Activated CD4-positive, alpha-beta T cell treated with anti-CD3 and anti-CD28 coated beads, Interleukin-2, amount 50 U/mL, for 4 hours (primary cell): ENCODE data around the gene ALX3.

ENCODE experiments used
- DNase-seq, 2 experiments: peaks; one replicate each; pipeline ENCODE4 v3.0.0-alpha.2; 2020

The ALX3 gene

DNA sequence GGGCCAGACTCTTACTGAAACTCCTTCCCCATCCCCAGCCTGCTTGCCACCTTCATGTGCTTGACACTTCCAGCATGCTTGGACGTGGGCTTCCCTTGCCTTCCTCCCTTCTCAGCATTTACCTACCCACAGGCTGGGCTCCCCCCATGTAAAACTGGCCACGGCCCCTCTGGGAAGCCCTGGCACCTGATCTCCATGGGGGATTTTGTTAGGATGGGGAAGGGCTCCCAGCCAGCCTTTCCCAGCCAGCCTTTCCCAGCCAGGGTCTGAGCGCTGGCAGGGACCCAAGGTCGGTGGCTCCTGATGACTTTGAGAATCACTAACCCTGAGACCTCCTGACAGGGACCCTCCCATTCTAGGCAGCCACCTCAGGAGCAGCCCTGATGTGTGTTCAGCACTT, 6.7 kb downstream of the ALX3 start:
- no peak for DNase-seq

DNA sequence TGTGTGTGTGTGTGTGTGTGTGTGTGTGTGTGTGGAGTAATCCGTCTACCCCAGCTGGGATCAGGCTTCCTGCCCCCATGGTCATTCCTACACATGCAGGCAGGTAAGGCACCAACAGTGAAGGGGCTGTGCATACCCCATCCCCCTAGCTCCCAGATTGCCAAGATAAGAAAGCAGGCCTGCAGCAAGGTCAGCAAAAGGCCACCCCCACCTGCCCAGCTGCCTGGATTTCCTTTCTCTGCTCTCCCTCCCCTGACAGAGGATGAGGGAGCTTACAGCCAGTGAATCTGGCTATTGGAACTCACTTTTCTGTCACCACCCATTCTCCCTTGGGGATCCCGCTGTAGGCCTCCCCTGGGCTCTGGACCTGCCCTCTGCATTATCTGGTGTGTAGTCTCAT, 7.9 kb downstream of the ALX3 start:
- DNase-seq: no peak

DNA sequence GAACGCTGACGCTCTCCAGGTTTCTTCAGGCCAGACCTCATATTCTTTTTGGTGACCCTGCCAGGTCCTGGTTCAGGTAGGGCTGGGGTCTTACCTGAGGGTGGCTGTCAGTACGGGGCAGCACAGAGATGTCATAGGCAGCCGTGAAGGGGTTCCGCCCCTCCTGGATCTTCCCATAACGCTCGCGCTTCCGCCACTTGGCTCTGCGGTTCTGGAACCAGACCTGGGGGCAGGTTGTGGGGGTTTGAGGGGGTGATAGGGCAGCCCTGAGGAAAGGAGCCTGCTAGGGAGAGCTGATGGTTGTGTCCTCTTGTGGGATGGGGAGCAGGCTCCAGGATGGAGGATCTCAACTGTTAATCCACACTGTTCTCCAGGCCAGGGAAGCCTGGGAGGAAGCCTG, 9.1 kb downstream of the ALX3 start:
- no peak for DNase-seq

DNA sequence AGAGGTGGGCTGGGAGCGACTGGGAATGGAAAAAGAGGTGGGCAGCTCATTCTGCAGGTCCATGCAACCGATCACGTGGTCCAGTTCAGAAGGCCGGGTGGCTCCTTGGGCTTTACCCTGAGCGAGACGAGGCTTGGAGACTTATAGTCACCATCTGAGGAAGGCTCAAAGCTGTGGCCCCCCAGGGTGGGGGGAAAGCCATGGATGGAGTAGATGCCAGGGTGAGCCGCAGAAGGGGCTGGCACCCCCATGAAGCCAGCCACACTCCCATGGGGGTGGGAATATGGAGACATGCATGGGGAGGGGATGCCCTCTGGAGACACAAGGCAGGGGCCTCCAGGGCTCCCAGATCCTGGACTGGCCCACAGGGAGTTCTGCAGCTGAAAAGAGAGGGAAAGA, 9.8 kb downstream of the ALX3 start:
- DNase-seq: no peak

DNA sequence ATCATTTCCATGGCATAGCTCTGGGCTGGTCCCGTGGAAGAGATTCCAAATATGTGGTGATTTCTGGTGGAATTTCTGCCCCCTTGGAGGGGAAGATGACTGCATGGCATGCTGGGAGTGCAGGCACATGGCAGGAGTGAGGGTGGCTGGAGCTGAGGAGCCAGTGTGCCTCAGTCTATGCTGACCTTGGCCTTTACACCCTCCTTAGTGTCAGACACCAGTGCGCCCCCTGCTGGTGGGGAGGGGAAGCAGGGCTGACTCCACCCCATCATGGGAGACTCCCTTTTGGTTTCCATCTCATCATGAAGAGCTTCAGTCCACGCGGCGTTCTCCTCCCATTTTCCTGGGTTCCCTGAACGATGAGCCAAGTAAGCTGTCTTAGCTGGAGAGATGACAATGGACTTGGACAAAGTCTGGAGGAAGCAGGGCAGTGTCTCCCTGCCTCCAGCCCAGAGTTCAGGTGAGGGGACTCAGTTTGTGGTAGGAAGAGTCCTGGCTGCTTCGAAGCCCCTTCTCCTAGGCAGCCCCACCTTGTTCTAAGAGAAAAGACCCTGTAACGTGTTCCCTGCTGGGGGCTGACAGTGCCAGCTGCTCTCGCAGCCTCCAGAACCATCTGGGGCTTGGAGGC, 10.3 kb downstream of the ALX3 start:
- DNase-seq: peak; percentile 65

DNA sequence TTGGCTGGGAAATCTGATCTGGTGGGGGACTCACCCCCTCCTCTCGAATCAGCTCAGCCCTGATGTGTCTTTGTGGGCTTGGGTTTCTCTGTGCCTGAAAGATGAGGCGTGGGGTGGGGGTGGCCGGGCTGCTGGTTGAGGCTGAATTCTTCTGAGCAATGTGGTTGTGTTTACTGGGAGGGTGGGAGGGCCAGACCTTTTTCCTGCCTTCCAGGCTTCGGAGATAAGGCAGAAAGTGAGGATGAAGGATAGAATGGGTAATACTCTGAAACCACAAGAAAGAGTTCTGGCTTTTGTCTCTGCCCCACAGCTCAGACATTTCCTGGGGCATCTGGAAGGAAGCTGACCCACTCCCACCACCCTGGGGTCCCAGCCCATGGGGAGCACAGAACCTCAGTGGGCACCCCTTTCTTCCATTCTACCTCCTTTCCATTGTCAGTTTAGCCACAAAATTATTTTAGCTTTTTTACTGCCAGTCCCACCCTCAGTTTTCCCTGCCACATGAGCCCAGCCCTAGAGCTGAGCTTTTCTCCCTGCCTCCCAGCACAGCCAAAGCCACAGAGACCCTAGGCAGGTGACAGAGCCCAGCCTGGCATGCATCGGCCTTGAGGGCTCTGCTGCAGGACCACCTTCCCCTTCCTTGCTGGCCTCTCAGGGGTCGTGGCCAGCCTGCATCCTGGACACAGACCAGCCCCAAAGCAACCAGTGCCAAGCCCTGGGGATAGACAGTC, 11.2 kb downstream of the ALX3 start:
- DNase-seq: no peak

DNA sequence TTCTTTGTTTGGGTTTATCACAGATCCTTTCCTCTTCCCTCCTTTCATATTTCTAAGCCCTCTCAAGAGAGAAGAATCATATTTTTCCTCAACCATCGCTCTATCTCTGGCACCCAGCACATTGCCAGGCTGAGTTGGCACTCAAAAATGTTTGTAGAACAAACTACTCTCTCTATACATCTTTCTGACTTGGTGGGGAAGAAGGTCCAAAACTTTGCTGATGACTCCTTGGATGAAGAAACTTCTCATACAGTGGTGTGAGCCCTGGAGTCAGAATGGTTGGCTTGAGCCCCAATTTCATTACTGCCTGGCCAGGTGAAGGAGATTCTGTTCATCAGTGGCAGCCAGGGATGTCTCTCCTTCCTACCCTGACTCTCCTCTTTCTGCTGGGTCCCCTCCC, 11.9 kb downstream of the ALX3 start:
- no peak for DNase-seq

DNA sequence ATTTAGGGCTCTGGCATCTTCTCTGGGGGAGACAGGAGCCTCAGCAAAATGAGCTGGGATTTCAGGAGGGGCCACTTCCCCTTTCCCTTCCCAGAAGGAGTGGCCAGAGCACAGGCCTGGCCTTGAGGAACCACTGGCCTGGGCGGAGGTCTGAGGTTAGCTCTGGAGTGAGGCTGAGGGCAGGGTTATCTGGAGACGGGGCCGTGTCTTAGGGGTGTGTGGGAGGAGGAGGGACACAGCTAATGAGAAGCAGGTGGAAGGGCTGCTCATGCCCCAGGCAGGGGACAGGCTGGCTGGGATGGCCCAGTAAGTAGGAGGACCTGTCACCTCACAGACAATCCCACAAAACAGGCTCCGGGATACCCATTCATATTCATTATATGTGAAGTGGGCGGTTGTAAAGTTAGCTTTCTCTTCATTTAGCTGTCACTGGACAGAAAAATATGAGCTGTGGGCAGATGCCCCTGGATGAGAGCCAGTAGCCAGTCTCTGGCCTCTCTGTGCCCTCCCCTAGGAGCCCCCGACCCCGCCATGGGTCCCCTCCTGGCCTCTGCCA, 12.4 kb downstream of the ALX3 start:
- DNase-seq: no peak

DNA sequence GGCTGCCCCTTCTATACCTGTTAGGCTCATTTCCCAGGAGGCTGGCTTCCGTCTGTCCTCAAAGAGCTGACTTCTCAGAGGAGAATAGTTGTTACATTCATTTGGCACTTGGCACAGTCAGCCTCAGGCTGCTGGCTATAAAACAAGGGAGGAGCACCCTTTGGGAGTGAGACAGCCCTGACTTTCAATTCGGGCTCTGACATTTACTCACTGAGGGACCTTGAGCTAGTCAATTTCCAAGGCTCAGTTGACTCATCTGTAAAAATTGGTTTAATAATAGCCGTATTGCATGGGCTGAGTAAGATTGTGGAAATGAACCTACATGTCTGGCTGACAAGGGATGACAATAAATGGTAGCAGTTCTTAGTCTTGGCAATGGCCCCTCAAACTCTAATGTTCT, 13.7 kb downstream of the ALX3 start:
- no peak for DNase-seq

DNA sequence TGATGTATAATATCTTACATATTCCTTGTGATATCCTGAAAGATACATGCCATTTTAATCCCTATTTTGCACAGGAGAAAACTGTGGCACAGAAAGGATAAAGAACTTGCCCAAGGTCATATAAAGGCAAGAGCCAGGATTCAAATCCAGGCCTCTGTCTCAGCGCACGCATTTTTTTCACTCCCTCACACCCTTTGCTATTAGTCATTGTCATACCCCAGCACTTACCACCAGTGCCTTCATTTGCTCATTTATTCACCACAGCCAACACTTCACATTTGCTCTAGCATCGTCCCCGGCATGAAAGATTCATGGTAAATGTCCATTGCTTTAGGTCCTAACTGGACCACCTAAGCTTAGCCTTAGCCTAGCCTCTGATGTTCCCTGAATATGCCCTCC, 14.2 kb downstream of the ALX3 start:
- DNase-seq: no peak

DNA sequence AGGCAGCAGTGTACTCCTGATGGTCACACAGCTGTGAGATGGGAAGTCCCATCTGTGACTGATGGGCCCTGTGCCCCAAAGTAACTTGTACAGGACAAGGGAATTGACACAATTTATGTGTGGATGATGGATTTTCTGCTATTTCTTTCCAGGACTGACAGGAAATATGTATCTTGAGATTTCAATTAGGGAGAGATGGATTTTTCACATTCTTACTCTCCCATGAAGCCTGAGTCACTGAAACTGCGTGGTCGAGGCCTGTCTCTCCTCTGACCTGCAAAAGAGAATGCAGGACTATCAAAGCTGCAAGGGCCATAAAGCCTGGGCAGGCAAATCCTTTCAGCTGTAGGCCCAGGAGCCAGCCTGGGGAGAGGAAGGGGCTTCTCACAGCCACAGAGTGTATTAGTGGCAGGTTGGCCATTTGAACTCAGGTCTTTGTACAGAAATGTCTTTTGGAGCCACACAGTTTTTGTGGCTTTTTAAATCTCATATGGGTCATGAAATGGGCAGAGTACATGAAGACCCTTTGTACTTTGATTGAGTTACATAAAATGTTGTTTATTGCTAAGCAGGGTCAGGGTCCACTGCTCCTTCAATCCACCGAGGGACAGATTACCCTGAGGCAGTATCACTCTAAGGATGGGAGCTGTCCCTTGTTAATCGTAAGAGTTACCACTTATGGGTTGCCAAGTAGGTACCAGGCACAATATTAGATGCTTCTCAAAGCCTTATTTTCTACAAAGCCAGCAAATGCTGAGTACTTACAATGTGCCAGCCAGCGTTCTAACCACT, 14.8 kb downstream of the ALX3 start:
- DNase-seq: no peak

DNA sequence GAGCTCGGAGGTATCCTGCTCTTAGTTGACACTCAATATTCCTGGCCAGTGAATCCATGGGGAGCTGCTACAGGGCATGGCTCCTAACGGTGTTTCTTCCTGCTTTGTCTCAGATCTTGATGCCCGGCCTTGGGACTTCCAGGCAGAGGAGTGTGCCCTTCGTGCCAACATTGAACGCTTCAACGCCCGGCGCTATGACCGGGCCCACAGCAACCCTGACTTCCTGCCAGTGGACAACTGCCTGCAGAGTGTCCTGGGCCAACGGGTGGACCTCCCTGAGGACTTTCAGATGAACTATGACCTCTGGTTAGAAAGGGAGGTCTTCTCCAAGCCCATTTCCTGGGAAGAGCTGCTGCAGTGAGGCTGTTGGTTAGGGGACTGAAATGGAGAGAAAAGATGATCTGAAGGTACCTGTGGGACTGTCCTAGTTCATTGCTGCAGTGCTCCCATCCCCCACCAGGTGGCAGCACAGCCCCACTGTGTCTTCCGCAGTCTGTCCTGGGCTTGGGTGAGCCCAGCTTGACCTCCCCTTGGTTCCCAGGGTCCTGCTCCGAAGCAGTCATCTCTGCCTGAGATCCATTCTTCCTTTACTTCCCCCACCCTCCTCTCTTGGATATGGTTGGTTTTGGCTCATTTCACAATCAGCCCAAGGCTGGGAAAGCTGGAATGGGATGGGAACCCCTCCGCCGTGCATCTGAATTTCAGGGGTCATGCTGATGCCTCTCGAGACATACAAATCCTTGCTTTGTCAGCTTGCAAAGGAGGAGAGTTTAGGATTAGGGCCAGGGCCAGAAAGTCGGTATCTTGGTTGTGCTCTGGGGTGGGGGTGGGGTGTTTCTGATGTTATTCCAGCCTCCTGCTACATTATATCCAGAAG, 16.7 kb downstream of the ALX3 start:
- DNase-seq: peak; percentile 58 to 67

DNA sequence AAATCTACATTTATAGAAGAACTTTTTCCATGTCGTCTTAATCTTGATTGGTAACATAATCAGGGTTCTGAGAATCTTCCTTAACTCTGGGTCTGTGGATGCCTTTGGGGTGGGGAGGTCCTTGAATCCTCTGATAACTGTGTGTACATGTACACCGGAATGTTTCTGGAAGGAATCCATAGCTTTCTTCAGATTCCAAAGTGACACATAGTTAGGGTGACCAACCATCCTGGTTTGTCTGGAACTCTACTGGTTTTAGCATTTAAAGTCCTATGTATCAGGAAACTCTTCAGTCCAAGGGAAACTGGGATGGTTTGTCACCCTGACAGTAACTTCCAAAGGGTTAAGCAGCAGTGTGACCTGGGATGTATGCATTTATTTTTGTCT, 19.2 kb downstream of the ALX3 start:
- no peak for DNase-seq

DNA sequence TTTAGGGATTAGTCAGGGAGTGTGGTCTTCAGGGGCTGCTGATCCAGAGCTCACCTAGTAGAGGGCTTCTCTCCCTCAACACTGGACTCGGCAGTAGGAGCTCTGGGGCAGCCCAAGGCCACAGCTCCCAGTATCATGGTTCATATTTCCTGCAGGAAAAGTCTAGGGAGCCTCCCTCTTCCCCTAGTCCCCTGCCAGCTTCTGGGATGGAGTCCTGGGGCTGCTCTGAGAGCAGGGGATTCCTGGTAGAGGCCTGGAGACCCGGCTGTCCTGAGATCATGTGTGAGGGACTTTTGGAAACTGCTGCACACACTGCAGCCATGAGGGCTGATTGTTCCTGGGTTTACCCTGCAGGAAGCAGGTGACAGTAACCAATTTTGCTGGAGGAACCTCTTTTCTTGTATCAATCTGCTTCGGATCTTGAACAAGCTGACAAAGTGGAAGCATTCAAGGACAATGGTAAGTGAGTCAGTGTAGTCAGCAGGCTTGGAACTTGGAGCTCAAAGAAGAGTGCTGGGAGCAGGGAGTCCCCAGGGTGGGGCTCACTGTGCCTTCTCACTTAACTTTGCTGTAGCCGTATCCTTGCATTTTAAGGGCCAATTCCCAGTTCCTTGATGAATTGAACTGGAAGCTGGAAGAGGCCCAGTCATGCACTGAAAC, 19.7 kb downstream of the ALX3 start:
- no peak for DNase-seq

DNA sequence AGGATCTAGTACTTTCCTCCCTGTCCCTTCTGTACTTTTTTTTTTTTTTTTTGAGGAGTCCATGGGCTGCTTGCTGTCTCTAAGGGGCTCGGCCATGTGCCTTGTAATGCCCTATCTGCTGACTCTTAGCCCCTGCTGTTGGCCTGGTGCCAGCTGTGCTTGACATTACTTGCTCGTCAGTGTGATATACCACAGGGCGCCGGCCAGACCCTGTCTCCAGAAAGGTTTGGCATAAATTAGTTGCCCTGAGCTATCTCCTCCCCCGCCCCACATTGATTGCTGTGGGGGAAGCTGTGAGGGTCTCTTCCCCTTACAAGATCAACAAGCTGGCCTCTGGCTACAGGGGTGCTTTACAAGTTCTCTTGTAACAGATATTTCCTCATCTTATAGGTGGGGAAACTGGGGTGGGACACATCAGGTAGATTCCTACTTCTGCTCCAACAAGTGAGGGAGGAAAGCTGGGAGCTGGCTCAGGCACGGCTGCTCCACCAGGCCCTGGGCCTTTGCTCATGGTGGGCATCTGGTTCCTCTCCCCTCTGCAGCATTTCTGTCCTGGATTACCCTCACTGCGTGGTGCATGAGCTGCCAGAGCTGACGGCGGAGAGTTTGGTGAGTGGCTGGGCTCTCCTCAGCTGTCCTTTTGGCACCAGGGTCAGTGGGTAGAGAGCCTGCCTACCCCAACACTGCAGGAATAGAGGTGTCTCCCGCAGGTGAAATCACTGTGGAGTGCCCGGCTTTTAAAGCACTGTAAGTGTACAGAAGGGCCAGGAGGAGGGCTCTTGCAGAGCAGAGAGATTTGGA, 20.5 kb downstream of the ALX3 start:
- no peak for DNase-seq

DNA sequence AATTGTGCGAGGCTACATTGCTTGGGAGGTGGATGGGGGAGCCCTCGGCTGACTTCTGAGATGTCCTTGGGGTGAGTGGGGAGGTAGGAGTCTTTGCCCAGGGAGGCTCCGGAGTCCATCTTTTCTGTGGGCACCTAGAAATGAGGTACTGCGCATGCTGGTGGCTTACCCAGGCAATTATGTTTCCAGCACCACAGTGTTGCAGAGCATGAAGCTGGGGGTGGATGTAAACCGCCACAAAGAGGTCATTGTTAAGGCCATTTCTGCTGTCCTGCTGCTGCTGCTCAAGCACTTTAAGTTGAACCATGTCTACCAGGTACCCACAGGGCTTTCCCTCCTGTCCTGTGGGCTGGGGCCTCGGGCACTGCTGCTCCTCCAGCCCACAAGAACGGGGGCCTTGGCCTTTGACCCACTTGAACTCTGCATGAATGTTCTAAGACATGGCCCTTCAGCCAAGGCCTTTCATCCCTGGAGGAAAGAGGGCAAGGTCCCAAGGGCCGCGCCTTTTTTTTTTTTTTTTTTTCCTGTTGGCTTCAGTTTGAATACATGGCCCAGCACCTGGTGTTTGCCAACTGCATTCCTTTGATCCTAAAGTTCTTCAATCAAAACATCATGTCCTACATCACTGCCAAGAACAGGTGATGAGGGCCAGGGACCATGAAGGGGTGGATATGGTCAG, 21.4 kb downstream of the ALX3 start:
- DNase-seq: no peak

DNA sequence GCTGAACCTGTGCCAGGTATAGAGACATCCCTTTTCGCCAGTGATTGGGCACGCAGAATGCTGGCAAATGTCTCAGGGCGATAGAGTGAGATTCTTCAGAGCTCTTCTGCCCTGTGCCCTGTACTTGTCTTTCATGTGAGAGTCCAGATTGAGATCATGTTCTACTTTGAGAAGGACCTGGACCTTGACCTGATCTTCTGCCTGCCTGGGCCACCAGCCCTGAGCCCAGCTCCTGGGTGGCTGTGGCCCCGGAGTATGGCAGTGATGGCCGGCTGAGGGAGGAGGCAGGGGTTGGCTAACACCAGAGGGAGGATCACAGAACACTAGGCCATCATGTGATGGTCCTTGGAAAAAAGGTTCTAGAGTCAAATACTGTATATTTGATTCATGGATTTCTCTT, 22.2 kb downstream of the ALX3 start:
- no peak for DNase-seq

DNA sequence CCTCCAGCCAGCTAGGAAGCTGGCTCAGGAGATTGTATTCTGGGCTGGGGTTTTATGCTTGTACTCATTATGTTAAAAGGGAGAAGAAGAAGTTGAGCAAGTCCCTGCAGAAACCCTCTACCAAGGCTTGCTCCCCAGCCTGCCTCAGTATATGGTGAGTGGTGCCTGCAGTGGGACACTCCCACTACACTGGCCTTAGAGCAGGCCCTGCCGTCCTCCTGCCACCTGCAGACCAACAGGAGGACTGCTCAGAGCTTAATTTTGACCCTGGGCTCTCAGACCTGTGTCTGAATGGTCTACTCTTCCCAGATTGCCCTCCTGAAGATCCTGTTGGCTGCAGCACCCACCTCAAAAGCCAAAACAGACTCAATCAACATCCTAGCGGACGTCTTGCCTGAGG, 23.0 kb downstream of the ALX3 start:
- DNase-seq: no peak

DNA sequence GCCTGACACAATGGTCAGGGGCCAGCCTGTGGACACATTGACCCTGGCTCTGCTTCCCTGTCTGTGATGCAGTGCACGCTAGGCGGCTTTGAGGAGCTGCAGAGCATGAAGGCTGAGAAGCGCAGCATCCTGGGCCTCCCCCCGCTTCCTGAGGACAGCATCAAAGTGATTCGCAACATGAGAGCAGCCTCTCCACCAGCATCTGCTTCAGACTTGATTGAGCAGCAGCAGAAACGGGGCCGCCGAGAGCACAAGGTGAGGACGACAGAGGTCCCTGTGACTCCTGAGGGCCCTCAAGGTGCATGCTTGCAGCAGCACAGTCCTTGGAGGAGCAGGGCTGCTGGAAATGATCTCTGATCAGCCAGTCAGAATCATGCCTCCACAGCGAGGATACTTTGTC, 27.5 kb downstream of the ALX3 start:
- DNase-seq: no peak

DNA sequence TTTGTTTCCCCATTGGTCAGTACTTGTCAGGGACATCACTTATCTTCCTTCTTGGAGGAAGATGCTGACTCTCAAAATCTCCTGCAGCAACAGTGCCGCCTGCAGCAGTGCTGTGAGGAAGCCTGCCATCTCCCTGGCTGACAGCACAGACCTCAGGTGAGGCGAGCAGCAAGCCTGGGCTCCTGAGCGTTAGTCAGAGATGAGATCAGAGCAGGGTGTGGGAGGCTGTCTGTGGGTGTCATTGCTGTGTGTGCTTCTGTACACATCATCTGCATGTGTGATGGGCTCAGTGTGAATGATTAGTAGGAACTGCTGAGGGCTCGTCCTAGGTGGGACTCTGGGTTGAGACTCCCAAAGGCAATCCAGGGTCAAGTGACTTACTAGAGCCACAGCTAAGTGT, 29.9 kb downstream of the ALX3 start:
- DNase-seq: peak; percentile 22 to 35

DNA sequence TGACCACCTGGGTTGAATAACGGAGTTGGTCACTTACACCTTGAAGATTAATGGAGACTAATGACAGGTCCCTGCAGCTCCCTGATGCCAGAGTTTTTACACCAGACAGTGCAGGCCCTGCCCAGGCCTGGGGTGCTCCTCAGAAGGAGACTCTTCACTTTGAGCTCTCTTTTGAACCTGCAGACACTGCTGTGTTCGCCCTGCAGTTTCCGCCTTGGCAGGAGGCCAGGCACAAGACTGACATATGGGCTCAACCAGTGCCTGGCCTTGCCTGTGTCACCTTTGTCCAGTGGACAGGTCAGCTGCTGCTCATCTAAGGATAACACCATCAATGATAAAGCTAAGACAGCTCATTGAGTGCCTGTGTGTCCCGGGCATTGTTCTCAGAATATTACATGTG, 30.8 kb downstream of the ALX3 start:
- no peak for DNase-seq
